ENCODE measurements around the gene ARPC1A. TPM values are rescaled to one million over a fixed set of nuclear protein-coding genes. Genes with fewer than 3 reads are reported as not detected.

ARPC1A gene
- polyA plus RNA-seq (2012; rRNA removed): 262 and 306 TPM in 2 replicates
- polyA plus RNA-seq (2012; cell fraction: cytosol; rRNA removed): 265 and 294 TPM in 2 replicates
- 86.2 and 95.3 TPM in 2 replicates for polyA plus RNA-seq (2012; cell fraction: nucleus; rRNA removed)

DNA sequence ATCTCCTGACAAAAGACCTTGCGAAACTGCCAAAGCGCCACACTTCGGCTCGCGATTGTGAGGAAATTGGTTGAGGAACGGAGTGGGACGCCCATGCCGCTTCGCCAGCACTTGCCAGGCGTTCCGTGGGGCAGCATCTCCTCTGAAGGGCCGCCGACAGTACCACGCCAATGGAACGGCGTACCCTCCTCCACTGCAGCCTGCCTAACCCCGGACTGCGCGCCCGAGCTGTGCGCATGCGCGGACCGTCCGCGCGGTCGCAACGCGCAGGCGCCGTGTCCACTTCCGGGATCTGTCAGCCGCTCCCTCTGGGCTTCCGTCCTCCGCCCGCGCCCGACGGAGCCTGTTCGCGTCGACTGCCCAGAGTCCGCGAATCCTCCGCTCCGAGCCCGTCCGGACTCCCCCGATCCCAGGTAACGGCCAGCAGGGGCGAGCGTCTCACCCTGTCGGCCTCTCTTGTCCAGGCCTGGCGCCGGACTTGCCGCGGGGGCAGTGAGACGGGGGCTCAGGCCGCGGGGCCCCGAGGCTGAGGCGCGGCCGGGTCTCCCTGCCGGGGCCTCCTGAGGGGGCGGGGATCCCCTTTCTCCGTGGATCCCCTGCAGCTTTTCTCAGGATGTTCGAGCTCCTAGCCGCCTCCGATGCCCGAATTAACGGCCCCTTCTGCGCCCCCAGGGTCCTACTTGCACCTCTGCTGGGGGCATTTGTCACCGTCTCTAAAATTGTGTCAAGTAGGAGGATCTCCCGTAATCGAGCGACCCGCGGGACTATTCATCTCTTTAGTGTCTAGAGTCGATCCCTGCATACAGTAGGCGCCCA lies at the start of gene ARPC1A:
Gene ARPC1A, plus strand, starts transcription at position 307 of the 816 bp plus-strand sequence. CDS start 7,456 bp downstream, outside the sequence.
- peaks cover 6 to 9% of the 10 kb centered on the region in 2 experiments; a peak in 3 of 4 replicates for H3K4me1 ChIP-seq (ENCODE audit: control insufficient read depth in 1 of 2, insufficient read depth in 2 of 2, low read depth in 1 of 2, low read length in 1 of 2)
- ChIA-PET CTCF (interaction anchor here (0.6 to 3.7 kb wide), 9 partner anchors 9 to 337 kb away, joined by 3 to 13 read pairs (median 4); no protein-coding TSS in a partner anchor), POLR2A (interaction anchor here (0.6 to 1.2 kb wide), 8 partner anchors 10 to 709 kb away, joined by 3 to 5 read pairs (median 3); partner anchors contain the start of genes BUD31, NPTX2, PDAP1 and TRRAP)
- H3K36me3 ChIP-seq (replicated peaks in 1 of 2; ENCODE audit: control insufficient read depth in 1 of 2, insufficient read depth in 2 of 2, low read length in 1 of 2): peaks cover 0 to 7% of the 10 kb centered on the region in 2 experiments
- peak within 1 kb of the TSS; percentile 91 for H2AFZ ChIP-seq (ENCODE audit: low read depth)
- no peaks in the 10 kb centered on the region for H3K9me2 ChIP-seq
- WGBS (ENCODE audit: low lambda C conversion rate): under 1% methylated on average over 21 of the region's 82 CpGs
- H3F3A ChIP-seq (replicated peaks; ENCODE audit: insufficient read depth): peaks cover 13% of the 10 kb centered on the region
- peak within 1 kb of the TSS; percentile 58 to 87; a peak in 3 of 4 replicates for H3K27ac ChIP-seq (ENCODE audit: low read depth in 2 of 2, low read length in 1 of 2)
- peaks cover 62% of the 10 kb centered on the region for H3K79me2 ChIP-seq (ENCODE audit: insufficient read depth)
- H3K9ac ChIP-seq: peak within 1 kb of the TSS; percentile 92
- no peaks in the 10 kb centered on the region for H3K27me3 ChIP-seq (ENCODE audit: insufficient read depth)
- peaks cover 15% of the 10 kb centered on the region for H4K20me1 ChIP-seq (ENCODE audit: insufficient read depth)
- peak within 1 kb of the TSS; percentile 81 to 98 for H3K4me3 ChIP-seq (ENCODE audit: low read depth in 2 of 2, low read length in 1 of 2)
- DNase-seq: peak; percentile 100
- peak within 1 kb of the TSS; percentile 93 for H3K4me2 ChIP-seq
- no peaks in the 10 kb centered on the region for H3K9me3 ChIP-seq
- peak; percentile 9; the same call in 1 of the 2 replicates for TF ChIP-seq RAD21 (IDR thresholded peaks at IDR 0.05; ENCODE audit: low read length)
- TF ChIP-seq, protein P1, sequence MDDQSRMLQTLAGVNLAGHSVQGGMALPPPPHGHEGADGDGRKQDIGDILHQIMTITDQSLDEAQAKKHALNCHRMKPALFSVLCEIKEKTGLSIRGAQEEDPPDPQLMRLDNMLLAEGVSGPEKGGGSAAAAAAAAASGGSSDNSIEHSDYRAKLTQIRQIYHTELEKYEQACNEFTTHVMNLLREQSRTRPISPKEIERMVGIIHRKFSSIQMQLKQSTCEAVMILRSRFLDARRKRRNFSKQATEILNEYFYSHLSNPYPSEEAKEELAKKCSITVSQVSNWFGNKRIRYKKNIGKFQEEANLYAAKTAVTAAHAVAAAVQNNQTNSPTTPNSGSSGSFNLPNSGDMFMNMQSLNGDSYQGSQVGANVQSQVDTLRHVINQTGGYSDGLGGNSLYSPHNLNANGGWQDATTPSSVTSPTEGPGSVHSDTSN (IDR thresholded peaks at IDR 0.05): no peak; the same call in 1 of the 2 replicates
- no peak for TF ChIP-seq FOXM1 (IDR thresholded peaks at IDR 0.05; ENCODE audit: low read depth)
- TF ChIP-seq RFX5 (IDR thresholded peaks at IDR 0.05; ENCODE audit: low read length): no peak
- TF ChIP-seq, protein P2, sequence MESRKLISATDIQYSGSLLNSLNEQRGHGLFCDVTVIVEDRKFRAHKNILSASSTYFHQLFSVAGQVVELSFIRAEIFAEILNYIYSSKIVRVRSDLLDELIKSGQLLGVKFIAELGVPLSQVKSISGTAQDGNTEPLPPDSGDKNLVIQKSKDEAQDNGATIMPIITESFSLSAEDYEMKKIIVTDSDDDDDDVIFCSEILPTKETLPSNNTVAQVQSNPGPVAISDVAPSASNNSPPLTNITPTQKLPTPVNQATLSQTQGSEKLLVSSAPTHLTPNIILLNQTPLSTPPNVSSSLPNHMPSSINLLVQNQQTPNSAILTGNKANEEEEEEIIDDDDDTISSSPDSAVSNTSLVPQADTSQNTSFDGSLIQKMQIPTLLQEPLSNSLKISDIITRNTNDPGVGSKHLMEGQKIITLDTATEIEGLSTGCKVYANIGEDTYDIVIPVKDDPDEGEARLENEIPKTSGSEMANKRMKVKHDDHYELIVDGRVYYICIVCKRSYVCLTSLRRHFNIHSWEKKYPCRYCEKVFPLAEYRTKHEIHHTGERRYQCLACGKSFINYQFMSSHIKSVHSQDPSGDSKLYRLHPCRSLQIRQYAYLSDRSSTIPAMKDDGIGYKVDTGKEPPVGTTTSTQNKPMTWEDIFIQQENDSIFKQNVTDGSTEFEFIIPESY (IDR thresholded peaks at IDR 0.05; ENCODE audit: borderline replicate concordance, low read depth): no peak
- TF ChIP-seq FOXJ3 (CRISPR knock-in tag; IDR thresholded peaks at IDR 0.05): no peak
- peak; percentile 41 for TF ChIP-seq CHD2 (IDR thresholded peaks at IDR 0.05; ENCODE audit: low read length, partially characterized antibody)
- TF ChIP-seq, protein P3, sequence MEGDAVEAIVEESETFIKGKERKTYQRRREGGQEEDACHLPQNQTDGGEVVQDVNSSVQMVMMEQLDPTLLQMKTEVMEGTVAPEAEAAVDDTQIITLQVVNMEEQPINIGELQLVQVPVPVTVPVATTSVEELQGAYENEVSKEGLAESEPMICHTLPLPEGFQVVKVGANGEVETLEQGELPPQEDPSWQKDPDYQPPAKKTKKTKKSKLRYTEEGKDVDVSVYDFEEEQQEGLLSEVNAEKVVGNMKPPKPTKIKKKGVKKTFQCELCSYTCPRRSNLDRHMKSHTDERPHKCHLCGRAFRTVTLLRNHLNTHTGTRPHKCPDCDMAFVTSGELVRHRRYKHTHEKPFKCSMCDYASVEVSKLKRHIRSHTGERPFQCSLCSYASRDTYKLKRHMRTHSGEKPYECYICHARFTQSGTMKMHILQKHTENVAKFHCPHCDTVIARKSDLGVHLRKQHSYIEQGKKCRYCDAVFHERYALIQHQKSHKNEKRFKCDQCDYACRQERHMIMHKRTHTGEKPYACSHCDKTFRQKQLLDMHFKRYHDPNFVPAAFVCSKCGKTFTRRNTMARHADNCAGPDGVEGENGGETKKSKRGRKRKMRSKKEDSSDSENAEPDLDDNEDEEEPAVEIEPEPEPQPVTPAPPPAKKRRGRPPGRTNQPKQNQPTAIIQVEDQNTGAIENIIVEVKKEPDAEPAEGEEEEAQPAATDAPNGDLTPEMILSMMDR (IDR thresholded peaks at IDR 0.05): peak; percentile 46
- no peak for TF ChIP-seq TEAD4 (IDR thresholded peaks at IDR 0.05; ENCODE audit: borderline replicate concordance, insufficient read depth)
- no peak for TF ChIP-seq JUND (IDR thresholded peaks at IDR 0.05)
- TF ChIP-seq RCOR1 (IDR thresholded peaks at IDR 0.05; ENCODE audit: low read length): no peak
- peak; percentile 99 for TF ChIP-seq SIN3A (IDR thresholded peaks at IDR 0.05; ENCODE audit: borderline replicate concordance, low read depth, low read length)
- TF ChIP-seq TCF12 (IDR thresholded peaks at IDR 0.05): no peak
- TF ChIP-seq ELF1 (IDR thresholded peaks at IDR 0.05): peak; percentile 100
- peak; percentile 96 for TF ChIP-seq NRF1 (IDR thresholded peaks at IDR 0.05; ENCODE audit: low read depth, low read length)
- peak; percentile 98 for TF ChIP-seq MXI1 (IDR thresholded peaks at IDR 0.05; ENCODE audit: low read depth, low read length)
- TF ChIP-seq SMC3 (IDR thresholded peaks at IDR 0.05; ENCODE audit: low read depth, low read length): 0 out of 2 replicates have a peak, but pooled peaks have one; percentile 1
- TF ChIP-seq, protein P4, sequence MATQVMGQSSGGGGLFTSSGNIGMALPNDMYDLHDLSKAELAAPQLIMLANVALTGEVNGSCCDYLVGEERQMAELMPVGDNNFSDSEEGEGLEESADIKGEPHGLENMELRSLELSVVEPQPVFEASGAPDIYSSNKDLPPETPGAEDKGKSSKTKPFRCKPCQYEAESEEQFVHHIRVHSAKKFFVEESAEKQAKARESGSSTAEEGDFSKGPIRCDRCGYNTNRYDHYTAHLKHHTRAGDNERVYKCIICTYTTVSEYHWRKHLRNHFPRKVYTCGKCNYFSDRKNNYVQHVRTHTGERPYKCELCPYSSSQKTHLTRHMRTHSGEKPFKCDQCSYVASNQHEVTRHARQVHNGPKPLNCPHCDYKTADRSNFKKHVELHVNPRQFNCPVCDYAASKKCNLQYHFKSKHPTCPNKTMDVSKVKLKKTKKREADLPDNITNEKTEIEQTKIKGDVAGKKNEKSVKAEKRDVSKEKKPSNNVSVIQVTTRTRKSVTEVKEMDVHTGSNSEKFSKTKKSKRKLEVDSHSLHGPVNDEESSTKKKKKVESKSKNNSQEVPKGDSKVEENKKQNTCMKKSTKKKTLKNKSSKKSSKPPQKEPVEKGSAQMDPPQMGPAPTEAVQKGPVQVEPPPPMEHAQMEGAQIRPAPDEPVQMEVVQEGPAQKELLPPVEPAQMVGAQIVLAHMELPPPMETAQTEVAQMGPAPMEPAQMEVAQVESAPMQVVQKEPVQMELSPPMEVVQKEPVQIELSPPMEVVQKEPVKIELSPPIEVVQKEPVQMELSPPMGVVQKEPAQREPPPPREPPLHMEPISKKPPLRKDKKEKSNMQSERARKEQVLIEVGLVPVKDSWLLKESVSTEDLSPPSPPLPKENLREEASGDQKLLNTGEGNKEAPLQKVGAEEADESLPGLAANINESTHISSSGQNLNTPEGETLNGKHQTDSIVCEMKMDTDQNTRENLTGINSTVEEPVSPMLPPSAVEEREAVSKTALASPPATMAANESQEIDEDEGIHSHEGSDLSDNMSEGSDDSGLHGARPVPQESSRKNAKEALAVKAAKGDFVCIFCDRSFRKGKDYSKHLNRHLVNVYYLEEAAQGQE (IDR thresholded peaks at IDR 0.05; ENCODE audit: low read depth, low read length): peak; percentile 69; the same call in 1 of the 2 replicates
- peak; percentile 79 for TF ChIP-seq GABPA (IDR thresholded peaks at IDR 0.05; ENCODE audit: low read depth)
- TF ChIP-seq, protein P5, sequence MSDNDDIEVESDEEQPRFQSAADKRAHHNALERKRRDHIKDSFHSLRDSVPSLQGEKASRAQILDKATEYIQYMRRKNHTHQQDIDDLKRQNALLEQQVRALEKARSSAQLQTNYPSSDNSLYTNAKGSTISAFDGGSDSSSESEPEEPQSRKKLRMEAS (IDR thresholded peaks at IDR 0.05; ENCODE audit: low read depth): peak; percentile 93
- TF ChIP-seq RXRA (IDR thresholded peaks at IDR 0.05; ENCODE audit: borderline replicate concordance, low read depth): no peak
- TF ChIP-seq EZH2phosphoT487 (IDR thresholded peaks at IDR 0.05; ENCODE audit: borderline replicate concordance, low read depth): no peak
- peak; percentile 99 for TF ChIP-seq POLR2AphosphoS5 (IDR thresholded peaks at IDR 0.05; ENCODE audit: low read depth, low read length)

All from SK-N-SH (cell line).